ENCODE data around the gene LIMS2.

The LIMS2 gene

DNA sequence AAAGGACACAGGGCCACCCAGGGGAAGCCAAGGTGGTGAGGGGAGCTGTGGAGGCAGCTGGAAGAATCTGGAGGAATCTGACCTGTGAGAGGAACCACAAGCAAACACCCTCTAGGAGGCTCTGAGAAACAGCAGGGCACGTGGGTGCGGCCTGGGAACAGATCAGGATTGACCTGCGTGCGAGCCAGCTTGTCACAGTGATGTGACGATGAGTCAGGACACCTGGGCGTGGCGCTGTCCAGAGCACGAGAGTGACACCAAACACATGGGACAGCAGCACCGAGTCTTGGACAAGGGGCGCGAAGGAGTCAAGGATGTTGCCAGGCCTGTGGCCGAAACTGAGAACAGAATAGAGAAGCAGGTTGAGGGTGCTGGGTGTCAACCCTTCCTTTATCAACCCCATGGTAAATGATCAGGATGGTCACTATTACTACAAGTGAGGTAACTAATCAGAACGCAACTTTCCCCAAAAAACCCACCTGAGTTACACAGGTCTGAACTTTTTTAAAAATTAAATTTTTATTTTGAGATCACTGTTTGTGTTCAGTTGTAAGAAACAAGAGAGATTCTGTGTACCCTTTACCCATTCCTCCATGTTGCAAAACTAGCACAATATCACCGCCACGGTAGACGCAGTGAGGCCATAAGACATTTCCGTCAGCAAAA is 25.3 kb upstream of the LIMS2 start:
- no peak for DNase-seq

GRCh38 chr2:127698553-127699355 is 23.4 kb upstream of the LIMS2 start:
- DNase-seq, result no peak

- no peak for DNase-seq
Measured at GRCh38 chr2:127697482-127698180, 22.3 kb upstream of the LIMS2 start.

GRCh38 chr2:127695491-127696472 is 20.5 kb upstream of the LIMS2 start:
- DNase-seq, result no peak

- DNase-seq, result no peak
Measured at GRCh38 chr2:127694986-127695385, 19.7 kb upstream of the LIMS2 start.

- no peak for DNase-seq
Measured at GRCh38 chr2:127690696-127691095, 15.4 kb upstream of the LIMS2 start.

DNA sequence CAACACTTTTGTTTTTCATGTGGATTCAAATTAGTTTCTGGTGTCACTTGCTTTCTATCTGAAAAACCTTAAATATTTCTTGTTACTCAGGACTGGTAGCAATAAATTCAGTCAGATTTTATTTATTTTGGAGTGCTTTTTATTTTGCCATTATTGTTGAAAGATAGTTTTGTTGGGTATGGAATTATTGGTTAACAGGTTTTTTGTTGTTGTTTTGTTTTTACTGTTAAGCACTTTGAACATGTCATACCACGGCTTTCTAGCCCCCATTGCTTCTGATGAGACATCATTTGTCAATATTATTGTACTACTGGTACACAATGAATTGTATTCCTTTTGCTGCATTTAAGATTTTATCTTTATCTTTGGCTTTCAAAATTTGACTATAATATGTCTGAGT is 13.1 kb upstream of the LIMS2 start:
- no peak for DNase-seq

GRCh38 chr2:127685410-127686080 is 10.2 kb upstream of the LIMS2 start:
- DNase-seq, result no peak

- DNase-seq, result no peak
Measured at GRCh38 chr2:127683757-127684156, 8.4 kb upstream of the LIMS2 start.

DNA sequence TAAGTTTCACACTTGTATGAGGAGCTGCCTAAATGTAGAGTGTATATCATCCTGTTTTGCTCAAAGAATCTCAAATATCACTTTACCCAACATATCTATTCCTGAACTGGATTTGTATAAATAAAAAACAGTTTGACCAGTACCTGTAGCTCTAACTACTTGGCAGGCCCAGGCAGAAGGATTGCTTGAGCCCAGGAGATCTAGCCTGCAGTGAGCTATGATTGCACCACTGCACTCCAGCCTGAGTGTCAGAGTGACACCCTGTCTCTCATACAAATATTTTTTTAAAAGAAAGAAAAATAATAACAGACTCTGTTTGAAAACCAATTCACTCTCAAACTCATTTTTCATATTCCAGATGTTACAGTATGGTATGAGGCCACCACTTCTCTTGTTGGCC is 7.7 kb upstream of the LIMS2 start:
- no peak for DNase-seq

DNA sequence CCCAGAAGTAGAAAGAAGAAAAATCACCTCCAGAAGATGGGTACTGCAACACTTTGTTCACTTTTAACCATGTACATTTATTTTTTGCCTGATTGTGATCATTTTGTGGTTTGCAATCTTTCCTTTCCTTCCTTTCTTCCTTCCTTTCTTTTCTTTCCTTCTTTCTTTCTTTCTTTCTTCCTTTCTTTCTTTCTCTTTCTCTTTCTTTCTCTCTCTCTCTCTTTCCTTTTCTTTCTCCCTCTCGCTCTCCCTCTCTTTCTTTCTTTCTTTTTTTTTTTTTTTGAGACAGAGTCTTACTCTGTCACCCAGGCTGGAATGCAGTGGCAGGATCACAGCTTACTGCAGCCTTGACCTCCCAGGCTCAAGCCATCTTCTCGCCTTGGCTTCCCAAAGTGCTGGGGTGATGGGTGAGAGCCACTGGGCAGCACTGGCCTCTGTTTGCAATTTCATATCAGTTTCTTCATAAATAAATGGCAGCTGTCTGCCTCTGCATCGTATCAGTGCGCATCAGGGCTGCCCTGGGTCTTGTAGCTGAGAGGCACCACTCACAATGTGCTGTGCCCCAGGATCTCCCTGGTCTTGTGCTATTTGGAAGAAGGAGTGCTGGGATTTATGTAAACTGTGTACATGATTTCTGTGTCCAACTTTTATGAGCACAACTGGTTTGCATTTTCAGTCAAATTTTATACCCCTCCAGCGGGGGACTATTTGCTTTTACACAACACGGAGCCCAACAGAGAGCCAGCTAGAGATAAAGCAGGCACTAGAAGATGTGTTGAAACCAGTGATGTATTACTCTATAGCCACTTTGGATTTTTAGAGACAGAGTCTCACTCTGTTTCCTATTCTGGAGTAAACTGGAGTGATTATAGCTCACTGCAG is 6.9 kb upstream of the LIMS2 start:
- no peak for DNase-seq

GRCh38 chr2:127681288-127681804 is 6.0 kb upstream of the LIMS2 start:
- DNase-seq, result no peak

DNA sequence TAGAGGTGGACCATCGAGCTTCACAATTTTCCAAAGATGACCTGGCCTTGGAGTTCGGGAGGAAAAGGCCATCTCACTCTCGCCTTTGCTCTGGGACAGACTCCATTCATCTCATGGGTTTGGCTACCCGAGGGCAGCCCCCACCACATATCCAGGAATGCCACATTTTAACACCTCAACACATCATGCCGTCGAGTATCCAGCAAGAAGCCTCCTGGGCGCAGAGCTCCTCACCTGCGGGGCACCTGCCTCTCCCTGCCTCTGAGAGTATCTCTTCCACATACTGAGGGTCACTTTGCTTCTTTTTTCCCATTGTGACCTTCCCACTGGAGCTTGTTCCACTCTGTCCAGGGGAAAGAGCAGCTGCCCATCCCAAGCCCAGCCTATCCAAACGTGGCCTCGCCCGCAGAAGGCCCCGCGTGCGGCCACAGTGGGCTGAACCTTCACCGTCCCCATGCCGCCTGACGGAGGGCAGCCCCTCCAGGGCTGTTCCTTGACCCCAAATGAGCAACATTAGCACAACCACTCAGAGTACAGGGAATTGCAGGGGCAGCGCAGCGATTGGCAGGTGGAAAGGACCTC is 5.5 kb upstream of the LIMS2 start:
- DNase-seq, result no peak

DNA sequence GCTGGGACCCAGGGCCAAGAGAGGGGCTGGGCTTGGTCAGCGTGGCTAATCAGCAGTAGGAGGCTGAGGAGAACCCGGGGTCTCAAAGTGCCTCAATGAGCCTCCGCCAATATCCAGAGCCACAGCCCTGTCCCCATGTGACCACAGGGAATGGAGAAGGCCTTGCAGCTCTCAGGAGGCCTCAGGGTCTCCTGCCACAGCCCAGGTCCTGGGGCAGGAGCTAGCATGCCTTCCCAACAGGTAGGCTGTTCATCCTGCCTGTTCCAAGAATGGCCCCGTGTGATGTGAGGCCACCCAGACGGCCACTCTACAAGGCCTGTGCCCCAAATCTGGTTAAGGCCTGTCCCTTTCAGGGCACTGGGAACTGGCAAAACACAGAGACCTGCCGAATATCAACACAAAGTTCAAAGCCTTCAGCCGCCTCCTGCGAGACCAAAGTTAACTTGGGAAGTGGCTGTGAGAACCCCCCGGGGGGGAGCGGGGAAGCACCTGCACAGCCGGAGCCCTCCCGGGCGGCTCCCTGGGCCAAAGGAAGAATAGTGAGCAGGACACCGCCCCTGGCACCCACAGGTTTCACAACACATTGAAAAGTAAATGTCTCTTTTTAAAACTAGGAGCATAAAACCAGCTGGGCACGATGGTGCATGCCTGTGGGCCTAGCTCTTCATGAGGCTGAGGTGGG is 4.5 kb upstream of the LIMS2 start:
- no peak for DNase-seq

DNA sequence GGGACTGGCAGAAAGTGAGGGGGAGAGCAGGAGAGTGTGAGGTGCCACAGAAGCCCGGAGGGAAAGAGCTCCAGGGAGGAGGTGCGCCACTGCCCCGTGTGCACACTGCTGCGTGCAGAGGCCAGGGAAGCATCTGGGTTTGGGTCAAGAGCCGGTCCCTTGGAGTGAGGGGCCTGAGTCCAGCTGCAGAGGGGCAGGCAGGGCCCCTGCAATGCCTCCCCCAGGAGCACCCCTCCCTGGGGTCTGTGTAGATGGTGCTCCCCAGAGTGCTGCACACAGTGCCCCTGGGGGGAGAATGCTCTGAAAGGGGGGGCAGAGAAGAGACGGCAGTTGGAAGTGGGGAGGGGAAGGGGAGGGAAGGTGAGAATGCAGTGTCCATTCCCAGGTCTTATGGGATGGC is 3.7 kb upstream of the LIMS2 start:
- DNase-seq, result no peak

DNA sequence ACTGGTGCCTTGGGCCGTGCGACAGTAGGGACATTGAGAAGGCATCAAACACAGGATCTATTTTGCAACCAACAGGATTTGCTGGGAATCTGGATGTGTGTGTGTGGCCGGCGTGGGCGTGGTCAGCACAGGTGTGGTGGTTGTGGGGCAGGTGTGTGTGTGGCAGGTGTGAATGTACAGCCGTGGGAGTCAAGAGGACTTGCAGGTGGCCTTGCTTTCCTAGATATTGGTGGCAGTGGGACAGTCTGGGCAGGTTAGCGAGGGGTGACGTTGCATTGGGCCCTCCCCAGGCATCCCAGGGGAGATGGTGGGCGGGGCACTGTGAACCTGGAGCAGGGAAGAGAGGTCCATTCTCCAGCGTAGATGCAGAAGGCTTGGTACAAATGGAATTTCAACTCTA is 3.2 kb upstream of the LIMS2 start:
- no peak for DNase-seq

DNA sequence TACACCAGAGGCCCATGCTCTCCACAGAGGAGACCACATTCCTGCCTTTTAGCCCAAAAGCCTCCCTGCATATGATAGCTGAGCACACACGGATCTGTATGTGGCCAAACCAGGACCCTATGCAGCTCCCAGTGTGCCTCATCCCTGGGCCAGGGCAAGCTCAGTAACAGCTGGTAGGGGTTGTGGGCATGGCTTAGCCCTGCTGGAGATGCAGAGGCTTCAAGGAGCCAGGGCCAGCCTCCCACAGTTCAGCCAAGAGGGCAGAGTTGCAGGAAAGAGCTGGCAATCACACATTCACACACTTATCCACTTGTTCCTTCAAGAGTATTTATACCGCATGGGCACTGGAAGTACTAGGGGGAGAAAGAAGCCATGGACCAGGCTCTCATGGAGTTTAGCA is 1.6 kb upstream of the LIMS2 start:
- no peak for DNase-seq

GRCh38 chr2:127674241-127675209 is 805 bp downstream of the LIMS2 start:
- no peak for DNase-seq

Measured in GOT3 (cell line).